HG02852 (cell line): ENCODE results near the gene UNC13A.

Experiments used
- ATAC-seq: cut with Tn5 transposase; IDR thresholded peaks from one replicate; pipeline ENCODE4 v1.9.1; 2021; ENCODE audit warnings: mild to moderate bottlenecking, moderate library complexity; ENCODE audit not compliant: unreplicated experiment

Gene UNC13A

DNA sequence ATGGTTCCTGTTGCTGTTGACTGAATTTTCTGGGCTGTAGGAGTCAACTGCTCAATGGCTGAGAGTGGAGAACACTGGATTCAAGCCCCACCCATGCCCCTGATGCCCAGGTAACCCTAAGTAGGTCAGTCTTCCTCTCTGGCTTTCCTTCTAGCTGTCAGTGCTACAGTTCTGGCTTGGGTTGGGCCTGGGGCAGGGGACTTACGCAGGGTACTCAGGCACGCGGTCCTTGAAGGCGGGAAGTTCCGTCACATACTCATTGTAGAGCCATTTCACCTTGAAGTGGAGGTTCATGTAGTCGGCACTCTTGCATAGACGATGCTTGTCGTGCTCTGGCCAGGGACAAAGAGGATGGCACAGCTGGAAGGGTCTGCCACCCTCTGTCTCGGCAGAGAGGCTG is 55.6 kb downstream of the UNC13A start:
- ATAC-seq: no peak

DNA sequence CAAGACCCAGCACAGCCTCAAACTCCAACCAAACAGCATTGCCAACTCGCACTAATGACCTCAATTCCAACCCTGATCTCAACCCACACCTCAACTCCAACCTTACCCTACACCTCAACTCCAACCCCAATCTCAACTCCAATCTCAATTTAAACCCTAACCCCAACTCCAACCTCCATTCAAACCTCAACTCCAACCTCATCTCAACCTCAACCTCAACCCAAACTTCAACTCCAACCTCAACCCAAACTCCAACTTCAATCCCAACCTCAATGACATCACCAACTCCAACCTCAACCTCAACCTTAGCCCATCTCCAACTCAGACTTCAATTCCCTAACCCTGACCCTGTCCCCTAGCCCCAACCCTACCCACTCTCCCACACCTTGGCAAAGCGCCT is 58.4 kb downstream of the UNC13A start:
- ATAC-seq: no peak

DNA sequence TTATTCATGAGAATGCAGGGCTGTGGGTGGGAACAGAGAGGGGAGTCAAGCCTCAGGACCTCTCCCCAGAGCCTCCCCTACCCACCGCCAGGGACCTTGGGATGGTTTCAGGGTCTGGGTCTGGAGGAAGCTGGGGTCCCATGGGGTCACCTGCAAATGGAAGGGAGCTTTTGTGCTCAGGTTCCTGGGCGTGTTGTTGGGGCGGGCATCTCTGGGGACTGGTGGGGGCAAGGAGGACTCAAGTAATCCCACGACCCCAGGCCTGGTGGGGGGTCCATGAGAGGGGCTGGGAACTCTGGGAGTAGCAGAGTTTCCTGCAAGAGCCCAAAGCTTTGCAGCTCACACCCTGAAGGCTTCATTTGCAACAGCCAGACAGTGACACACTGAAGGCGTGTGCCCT is 60.2 kb downstream of the UNC13A start:
- ATAC-seq: no peak

DNA sequence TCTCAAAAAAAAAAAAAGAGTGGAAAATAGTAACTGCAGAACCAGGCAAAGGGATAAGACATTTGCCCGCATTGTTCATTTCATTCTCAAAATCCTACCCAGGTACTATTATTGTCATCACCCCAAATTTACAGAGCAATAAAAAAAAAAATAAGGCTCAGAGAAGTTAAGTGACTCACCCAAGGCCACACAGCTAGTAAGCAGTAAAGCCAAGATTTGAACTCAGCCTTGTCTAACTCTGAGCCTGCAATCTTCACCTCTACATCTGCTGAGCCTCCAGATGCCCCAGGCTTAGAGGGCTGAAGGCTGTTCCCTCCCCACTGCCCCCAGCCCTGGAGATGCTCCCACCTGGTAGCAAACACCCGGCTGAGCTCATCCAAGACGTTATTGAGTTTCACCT is 61.0 kb downstream of the UNC13A start:
- ATAC-seq: no peak

DNA sequence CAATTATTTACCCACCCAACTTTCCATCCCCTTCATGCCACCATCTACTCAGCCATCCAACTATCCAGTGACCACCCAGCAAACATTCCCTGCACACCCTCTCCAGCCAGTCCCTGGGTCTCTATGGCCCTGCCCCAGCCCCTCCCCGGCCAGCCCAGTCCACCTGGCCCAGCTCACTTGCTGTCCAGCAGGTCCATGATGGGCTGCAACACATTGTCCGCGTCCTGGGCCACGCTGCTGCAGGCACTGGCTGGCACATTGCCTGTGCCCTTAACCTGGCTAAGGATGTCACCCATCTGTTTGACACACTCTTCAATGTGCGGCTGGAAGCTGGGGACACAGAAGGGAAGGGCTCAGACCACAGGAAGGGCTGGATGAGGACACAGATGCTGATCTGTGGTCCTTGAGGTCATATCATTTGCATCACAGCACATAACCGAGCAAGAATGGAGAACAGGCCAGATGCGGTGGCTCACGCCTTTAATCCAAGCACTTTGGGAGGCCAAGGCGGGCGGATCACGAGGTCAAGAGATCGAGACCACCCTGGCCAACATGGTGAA is 61.6 kb downstream of the UNC13A start:
- ATAC-seq: no peak

DNA sequence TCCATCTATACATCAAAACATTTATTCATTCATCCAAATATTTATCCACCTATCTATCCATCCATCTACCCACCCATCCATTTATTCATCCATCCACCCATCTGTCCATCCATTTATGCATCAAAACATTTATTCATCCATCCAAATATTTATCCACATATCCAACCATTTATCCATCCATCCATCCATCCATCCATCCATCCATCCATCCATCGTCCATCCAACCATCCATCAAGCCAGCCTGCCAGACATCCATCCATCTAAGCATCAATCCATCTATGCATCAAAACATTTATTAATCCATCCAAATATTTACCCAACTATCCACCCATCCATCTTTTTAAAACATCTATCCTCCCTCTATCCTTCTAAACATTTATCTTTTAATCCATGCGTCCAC is 62.2 kb downstream of the UNC13A start:
- ATAC-seq: no peak

DNA sequence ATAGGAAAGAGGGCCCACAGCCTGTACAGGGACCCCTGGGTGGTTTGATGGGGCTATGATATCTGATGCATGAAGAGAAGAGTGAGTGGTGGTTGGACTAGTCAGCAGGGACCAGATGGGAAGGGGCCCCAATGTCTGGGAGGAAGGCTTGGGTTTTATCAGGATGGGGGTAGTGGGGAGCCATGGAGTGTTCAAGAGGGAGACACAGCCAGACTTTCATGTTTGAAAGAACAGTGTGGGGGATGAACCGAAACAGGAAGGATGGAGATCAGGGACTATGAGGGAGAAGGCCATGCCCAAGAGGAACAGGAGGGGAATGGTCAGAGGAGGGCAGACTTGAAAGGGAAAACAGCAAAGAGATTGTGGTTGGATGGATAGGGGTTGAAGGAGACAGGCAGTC is 63.1 kb downstream of the UNC13A start:
- ATAC-seq: no peak

DNA sequence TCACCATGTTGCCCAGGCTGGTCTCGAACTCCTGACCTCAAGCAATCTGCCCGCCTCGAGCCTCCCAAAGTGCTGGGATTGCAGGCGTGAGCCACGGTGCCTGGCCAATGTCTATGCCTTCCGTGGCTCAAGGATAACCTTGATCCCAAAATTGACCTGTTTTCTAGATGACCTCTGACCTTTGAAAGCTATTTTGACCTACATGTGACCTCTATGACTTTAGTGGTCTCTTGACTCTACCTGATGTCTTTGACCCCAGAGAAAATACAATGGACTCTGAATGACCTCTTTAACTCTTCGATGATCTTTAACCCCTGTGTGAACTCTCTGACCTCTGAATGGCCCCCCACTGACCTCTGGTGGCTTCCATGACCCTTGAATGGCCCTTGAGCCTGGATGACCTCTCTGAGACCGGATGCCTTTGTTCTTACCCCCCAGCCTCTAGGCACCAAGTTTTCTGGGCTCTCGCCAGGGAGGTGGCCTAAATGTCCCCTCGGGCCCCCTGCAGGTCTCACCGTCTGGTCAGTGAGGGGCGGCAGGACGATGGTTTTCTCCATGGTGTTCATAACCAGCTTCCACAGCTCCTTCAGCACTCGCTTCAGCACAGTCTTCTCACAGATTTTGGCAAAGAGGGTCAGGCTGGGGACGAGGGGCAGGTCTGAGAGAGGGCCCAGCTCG is 63.7 kb downstream of the UNC13A start:
- ATAC-seq: no peak

DNA sequence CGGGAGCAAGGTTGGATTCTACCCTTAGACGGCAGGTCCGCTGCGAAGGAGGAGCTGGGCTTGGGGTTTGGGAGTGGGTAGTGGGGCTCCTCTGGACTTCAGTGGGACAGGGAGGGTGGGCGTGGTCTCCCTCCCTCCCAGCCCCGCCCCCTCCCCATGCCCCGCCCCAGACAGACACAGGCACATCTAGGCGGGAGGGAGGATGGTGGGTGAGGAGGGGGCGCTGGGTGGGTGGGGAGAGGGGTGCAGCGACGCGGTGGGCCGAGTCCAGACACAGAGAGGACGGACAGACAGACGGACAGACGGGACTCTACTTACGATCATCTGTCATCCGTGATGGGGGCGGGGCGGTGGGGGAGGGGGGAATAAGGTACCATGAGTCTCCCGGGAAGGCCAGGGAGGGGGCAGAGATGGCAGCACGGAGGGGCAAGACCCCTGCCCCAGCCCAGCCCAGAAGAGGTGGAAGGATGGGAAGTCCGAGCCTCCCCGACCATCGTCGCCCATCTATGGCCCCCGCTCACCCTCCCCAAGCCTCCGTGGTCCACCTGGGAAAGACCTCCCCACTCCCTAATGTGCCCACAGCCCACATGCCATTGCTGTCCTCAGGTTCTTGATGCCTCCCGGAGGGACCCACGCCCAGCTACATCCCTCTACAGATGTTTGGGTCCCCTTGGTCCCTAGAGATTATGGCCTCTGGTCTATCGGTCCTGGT is 64.8 kb downstream of the UNC13A start:
- ATAC-seq: no peak

DNA sequence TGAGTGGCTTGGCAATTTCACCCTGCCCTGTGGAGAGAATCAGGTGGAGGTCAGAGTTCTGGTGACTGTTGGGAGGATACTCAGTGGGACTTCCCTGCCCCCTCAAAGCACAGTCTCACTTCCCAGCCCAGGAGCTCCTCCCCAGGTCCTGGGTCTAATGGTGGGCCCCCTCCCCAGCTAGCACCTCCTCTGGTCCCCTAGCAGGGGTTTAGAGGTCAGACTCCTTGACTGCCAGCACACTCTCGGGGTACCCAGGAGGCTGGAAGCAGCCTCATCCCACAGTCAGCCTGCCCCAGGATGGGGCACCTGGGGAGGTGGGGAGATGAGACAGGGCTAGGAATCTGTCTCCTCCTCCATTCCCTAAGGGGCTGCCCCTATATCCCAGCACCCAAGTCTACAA is 67.5 kb downstream of the UNC13A start:
- no peak for ATAC-seq

DNA sequence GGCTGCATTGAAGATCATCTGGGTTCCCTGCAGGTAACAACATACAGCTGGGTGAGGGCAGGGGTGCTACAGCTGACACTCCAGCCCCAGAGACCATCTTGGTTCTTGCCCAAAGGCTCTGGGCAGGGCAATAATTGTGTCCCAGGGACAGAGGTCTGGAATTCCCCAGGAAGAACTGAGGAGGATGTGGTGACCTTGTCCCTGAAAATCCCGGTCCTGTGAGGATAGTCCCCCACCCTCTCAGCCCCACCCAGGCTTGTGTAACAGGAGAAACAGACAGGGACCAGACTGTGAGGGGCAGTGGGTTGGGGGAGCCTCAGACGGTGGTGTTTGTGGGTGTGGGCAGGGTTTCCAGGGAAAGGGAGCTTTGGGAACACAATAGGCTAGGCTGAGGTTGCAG is 69.2 kb downstream of the UNC13A start:
- no peak for ATAC-seq

DNA sequence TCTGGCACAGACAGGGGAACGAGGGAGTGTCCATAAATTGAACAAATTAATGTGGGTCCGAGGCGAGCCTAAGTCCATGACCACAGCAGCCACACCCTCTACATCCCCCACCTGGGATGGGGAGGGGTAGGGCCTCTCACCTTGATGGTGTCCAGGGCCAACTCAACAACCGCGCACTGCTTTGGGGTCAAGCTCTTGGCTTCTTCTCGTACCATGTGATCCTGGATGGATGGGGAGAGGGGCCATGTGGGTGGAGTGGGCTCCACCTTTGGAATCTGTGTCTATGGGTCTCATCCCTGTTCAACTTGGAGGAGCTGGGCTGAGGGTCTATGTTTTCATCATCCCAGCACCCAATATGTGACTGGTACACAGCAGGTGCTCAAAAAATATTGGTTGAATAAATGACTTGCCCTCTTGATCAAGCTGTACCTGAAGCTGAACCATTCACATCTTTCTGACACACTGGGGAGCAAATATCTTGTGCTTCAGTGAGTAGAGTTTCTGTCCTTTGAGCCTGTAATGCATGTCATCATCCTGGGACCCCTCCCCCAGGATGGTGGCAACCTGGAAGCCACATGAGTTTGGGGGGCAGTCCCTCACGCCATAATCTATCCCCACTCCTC is 69.8 kb downstream of the UNC13A start:
- no peak for ATAC-seq

DNA sequence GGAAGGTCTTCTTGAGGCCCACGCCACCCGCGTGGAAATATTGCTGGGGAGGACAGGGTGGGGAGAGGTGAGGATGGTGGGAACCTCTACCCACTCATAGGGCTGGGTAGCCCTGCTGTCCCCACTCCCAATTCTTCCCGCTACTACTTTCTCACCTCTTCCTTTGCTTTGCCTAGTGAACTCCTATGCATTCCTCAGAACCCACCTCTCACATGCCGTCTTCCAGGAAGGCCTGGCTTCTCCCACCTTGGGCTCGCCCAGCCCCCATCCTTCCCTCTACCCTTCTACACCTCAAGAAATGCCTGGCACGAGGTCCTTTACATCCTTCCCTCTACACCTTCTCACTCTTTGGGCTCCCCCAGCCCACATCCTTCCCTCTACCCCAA is 70.4 kb downstream of the UNC13A start:
- ATAC-seq: no peak

DNA sequence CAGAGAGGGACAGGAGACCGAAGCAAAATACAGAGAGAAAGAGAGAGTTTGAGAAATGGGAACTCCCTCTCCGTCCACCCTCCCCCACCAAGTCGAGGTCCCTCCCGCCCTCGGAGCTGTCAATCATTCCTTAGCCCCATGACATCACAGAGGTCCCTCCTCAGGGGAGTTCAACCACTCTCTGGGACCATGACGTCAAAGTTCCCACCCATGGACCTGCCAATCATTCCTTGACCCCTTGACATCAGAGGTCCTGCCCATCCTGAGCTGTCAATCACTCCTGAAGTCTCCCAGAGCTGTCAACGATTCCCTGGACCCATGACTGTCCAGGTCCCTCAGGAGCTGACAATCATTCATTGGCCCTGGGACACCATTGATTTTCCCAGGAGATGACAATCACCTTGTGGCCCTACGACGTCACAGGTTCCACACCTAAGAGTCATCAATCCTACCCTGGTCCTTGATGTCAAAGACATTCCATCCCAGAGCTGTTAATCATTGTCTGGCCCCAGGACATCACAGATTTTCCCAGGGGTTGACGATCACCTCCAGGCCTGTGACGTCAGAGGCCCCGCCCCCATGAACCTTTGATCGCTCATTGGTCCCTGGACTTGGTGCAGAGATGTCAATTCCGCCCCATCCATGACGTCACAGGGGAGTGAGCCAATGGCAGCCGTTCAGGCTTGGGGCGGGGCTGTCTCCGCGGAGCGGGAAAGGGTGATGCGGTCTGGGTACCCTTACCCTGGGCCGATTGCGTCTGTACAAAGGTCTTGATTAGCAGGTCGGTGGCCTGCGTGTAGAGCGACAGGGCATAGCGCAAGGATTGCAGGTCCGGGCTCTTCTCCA is 71.0 kb downstream of the UNC13A start:
- no peak for ATAC-seq

DNA sequence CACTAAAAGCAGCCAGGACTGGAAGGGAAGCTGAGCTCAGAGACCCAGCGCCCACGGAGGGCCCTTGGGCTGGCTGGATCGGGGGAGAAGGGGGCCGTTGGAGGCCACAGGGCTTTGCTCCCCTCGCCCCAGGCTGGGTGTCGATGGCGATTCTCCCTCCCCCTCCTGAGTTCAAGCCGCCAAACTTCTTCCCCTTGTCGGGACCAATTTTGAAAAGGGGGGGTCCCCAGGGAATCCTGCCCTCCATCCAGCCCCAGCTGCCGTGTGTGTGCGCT is 71.5 kb downstream of the UNC13A start:
- ATAC-seq: no peak

DNA sequence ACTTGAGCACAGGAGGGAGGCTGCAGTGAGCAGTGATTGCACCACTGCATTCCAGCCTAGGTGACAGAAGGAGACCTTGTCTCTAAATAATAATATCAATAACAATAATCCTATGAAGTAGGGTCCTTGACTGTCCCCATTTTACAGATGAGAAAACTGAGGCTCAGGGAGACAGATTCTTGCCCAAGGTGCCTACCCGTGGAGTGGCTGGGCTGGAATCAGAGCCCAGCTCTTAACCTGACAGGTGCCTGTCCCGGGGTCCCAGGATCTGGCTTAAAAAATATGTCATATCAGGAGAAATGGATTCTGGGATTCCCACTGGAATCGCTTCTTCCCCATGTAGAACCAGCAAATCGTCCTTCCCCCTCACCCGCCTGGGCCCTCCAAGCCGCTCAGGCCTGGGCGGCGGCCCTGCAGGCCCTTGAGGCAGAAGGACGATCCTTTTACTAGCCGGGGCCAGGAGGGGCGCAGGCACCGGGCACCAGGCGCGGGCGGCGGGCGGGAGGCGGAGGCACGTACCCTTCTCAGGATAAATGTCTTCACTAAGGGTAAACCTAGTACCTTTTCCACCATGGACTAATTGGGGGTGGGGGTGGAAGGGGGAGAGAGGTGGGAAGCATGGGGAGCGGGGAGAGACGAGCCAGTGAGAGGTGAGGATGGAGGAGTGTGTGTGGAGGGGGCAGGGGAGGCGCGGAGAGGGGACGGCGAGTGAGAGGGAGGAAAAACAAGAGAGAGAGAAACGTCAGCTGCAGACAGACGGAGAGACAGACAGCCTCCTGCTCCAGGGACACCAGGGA is 72.1 kb downstream of the UNC13A start:
- ATAC-seq: no peak

DNA sequence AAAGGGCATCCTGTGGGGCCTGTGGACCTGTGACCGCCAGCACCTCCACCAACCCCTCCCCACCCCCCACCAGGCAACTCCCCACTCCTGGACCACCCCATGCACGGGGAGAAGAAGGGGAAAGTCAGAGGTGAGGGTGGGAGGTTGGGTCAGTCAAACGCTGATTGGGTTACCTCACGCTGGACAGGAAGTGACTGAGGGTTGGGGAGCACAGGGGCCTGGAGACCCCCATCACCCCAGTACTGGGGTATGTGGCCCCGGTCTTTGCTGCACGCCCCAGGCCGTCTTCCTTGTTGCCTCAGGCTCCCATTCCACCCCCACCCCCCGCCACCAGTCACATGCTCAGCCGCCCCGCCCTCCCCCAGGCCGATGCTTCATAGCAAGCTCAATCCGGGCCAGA is 73.7 kb downstream of the UNC13A start:
- no peak for ATAC-seq

DNA sequence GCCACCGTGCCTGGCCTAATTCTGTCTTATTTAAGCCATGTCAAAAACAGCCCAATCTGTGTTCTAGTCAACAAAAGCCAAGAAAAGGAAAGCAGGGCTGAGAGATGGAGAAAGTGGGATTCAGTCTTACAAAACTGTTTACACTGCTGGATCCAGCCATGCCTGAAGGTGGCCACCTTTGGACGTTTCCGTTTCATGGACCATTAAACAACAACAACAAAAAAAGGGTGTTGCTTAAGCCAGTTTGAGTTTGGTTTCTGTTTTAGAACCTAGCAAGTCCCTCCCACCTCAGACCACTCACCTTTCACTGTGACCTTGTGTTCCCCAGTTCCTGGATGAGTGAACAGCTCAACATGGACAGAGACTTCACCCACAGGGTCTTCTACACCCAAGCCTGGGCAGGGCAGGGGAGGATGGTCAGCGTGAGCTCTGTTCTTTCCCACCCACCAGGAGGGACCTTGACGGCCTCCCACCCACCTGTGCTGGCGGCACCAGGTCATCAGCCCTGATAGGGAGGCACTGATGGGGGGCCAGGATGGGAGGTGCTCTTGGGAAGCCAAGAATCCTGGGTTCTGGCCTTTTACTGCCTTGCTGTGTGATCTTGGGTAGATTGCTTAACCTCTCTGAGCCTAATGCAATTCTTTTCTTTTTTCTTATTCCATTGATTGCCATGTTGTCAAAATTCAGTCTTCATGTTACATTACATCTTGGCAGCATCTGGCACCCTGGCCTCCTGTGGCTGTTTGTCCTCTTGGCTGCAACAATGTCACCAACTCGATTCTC is 76.5 kb downstream of the UNC13A start:
- no peak for ATAC-seq

DNA sequence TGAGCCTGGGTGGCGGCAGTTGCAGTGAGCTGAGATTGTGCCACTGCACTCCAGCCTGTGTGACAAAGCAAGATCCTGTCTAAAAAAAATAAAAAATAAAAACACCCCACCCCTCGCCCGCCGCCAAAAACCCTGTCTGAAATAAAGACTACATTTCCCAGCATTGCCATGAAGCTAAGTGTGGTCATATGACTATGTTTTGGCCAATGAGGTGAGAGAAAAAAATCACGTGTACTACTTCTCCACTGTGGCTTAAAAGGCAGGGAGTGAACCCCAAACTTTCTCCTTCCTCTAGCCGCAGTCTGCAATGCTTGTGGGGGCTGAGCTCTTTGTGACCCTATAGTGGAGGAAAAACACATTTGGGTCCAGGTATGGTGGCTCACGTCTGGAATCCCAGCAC is 77.8 kb downstream of the UNC13A start:
- no peak for ATAC-seq

DNA sequence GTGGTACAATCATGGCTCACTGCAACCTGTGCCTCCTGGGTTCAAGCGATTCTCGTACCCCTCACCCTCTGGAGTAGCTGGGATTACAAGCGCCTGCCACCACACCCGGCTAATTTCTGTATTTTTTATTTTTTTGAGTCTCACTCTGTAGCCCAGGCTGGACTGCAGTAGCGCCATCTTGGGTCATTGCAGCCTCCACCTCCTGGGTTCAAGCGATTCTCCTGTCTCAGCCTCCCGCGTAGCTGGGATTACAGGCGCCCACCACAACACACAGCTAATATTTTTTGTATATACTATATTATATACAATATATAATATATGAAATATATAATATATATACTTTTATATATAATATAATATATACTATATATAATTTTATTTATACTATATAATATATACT is 80.2 kb downstream of the UNC13A start:
- ATAC-seq: no peak
